ENCODE data around the gene BAIAP2L2.

Gene BAIAP2L2

DNA sequence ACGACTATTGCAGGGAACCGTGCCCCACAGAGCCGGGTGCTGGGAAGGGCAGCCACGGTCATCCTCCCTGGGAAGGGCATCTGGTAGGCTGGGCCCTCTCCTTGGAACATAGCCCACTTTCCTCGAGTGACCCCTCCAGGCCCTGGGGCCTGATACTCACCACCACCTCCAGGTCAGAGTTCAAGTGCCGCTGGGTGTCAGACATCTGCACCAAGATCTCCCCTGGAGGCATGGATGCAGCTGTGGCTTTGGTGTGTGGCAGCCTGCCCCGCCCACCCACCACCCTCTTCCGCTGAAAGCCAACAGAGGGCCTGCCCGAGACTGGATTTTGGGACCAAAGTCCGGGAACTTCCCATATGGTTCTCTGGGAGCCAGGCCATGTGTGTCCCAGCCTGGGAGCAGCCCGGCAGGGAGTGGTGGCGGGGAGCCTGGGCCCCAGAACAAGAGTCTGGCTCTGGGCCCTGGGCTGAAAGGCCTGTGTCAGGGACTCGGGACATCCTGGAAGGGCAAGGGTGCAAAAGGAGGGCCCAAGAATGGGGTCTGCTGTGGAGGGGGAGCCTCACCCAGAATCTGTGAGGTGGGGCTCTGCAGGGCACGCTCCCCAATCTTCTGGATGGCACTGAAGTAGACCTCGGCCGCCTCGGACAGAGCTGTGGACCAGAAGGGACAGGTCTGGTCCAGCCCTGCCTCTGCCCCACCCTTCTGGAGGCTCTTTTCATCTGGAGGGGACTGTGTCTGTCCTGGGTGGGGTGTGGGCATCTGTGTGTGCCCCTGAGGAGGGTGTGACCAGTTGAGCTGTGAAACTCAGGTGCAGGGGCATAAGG is 2.6 kb downstream of the BAIAP2L2 start:
- no peak for DNase-seq (ENCODE audit: low read depth)

DNA sequence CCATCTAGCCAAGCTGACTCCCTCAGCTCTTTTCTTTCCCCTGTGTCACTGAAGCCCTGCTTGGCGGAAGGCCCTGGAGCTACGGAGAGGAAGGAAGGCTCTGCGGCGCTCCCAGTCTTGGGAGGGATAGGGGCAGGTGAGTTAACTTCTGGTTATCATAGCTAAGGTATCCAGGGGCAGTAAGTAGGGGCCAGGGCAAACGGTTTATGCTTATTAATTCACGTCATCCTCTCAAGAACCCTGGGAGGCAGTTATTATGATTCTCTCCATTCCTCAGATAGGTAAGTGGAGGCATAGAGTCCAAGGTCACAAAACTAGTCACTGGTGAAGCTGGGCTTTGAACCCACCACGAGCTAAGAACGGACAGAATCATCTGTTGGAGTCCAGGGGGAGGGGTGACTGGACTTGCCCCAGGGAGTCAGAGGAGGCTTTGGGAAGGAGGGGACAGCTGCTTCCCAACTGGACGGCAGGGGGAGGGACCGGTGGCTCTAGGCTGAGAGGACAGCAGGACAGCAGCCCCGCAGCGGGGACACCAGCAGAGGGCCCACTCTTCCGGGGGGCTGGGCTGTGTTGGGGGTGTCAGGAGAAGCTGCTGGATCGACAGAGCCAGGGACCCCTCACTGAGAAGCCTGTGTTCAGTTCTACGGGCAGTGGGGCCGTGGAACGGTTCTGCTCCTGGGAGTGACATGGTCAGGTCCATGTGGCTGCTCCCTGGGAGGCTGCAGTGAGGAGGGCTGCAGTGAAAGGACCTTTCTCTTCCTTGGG is 3.5 kb downstream of the BAIAP2L2 start:
- no peak for DNase-seq (ENCODE audit: low read depth)

DNA sequence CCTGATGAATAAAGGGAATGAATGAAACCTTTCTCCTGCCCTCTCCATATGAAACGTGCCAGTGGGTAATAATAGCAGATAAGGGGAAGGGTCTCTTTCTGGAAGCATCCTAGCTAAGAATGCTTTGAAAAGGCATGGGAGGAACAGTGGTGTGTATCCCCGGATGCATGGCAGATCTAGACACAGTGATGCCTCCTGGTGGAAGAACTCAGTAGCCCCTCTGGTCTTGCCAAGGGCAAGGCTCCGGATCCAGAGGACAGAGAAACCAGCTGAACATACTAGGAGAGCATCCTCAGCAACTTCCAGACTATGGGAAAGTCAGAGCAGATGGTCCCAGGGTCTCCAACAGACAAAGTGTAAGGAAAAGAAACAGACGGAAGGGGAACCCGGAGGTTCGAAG is 6.4 kb downstream of the BAIAP2L2 start:
- no peak for DNase-seq (ENCODE audit: low read depth)

DNA sequence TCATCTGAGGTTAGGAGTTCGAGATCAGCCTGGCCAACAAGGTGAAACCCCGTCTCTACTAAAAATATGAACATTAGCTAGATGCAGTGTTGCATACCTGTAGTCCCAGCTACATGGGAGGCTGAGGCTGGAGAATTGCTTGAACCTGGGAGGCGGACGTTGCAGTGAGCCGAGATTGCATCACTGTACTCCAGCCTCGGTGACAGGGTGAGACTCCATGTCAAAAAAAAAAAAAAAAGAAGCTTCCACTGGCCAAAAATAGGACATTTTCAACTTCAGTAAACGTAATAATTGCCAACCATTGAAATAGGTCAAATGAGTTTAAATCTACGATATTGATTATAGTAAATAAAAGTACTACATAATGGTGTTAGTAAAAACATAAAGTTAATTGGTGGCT is 6.8 kb downstream of the BAIAP2L2 start:
- DNase-seq (ENCODE audit: low read depth), result no peak

DNA sequence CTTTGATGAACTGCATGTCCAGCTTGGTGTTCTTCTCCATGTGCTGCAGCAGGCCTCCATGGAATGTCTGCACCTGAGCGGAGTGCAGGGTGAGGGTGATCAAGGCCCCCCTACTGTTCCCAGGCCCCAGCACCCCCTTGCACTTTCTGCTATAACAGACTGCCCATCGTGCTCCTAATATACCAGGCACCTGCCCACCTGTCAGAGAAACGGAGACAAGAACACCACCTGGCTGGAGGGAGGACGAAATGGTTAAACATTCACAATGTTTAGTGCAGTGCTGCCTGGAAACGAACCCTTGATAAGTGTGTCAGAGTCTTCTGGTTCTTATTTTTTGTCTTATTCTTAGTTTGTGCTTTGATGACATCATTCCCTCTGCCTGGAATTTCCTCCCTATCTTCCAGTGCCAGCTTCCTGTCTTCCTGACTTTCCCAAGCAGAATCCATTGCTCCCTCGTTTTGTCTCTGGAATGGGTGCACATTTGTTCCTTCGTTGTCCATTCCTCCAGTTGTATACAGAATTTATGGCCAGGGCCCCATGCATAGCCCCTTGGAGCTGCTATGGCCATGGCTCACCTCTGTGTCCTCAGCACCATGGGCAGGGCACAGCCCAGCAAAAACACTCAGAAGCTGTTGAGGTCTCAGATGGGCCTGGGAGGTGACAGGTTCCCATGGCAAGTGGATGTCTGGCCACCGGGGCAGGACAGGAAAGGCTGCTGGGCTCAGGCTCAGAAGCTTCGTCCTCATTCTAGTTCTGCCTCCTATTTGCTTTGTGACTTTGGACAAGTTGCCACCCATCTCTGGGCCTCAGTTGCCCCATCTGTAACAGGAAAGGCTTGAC is 11.9 kb downstream of the BAIAP2L2 start:
- DNase-seq (ENCODE audit: low read depth), result no peak

DNA sequence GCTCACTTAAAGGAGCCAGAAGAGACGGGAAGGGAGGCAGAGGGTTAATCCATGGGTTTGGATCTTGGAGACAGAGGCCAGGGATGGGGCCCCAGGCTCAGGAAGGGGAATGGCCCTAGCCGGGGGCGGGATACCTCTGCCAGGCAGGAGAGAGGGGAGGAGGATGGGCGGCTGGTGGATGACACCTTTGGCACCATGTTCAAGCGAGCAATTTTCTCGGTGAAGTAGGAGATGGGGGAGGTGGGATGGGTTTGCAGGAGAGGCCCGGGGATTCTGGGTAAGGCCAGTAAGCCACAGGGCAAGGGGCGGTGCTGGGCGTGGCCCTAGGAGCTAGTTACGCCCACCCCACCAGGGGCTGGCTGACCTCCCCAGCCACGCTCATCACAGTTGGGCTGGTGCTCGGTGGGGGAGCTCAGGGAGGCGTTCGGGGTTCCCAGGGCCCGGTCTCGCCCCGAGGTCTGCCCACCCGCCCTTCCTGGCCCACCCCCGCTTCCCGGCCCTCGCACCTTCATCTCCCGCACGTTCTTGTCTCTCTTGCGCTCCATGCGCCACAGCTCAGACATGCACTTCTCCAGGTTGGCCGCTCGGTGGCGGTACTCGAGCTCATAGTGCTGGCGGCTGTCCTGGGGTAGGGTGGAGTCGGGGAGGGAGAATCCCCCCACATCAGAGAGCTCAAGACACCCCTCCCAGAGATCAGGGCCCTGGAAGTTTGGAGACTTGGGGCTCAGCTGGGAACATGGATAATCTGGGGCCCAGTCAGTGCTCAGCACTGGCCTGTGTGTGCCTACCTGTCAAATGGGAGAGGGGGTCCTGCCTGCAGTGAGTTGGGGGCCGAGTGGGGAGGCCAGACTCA is 12.7 kb downstream of the BAIAP2L2 start:
- DNase-seq (ENCODE audit: low read depth), result no peak

DNA sequence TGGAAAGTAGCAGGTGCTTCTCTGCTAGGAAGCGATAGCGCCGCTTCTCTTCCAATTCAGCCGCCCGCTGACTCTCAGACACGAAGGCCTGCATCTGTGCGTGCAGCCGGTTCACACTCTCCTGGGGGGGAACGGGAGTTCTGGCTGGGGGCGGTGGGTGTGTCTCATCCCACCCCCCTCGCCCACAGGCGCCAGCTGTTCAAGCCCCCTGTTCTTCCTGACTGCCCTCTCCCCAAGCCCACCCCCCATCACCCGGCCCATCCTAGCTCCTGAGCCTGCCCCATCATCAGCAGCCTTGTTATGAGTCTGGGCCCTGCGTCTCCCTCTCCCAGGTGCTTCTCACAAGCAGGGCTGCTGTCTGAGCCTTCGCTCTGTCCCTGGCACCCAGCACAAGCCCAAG is 13.4 kb downstream of the BAIAP2L2 start:
- DNase-seq (ENCODE audit: low read depth), result no peak

DNA sequence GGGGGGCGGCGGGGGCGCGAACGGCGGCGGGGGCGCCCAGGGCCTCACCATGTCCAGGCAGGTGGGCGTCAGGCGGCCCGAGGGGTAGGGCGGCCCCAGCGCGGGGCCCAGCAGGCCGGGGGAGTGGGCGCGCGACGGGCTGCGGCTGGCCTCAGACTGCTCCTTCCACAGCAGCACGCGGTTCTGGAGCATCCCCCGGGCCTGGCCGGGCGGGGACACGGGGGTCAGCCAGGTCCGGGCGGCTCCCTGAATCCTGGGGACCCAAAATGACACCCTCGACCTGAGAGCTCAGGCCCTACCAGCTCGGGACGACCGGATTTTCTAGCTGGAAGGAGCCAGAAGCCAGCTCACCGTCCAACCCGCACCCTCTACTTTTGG is 21.0 kb downstream of the BAIAP2L2 start:
- DNase-seq (ENCODE audit: low read depth), result no peak

DNA sequence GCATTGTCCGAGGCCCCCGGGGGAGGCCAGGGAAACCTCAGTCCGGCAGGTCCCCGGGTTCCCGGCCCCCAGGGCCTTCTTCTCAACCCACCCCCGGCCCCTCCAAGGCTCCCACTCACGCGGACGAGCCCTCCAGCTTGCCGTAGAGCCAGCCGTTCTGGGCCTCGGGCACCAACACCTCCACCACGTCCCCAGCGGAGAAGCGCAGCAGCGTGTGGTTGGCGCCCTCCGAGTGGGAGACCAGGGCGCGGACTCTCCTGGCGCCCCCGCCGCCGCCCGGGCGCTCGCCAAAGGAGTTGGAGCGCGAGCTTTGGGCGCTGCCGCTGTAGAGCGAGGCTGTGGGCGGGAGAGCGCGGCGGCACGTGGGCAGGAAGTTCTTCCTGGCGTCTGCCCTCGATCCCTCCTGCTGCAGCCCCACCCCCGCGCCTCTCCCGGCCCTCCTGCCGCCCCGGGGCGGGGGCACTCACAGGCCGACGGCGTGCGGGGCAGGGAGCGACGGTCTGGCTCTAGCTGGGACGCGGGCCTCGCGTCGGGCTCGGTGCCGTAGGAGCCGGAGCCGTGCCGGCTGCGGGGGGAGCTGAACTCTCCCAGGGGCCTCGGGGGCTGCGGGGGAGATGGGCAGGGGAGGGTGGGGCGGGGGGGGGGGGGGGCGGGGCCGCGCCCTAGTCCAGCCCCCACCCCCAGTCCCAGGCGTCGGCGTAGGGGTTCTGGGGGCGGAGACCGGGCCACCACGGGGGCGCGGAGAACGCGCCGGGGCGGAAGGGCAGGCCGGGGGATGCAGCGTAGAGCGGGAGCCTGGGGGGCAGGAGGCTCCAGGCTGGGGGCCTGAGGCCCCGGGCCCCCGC is 21.6 kb downstream of the BAIAP2L2 start:
- DNase-seq (ENCODE audit: low read depth), result no peak

DNA sequence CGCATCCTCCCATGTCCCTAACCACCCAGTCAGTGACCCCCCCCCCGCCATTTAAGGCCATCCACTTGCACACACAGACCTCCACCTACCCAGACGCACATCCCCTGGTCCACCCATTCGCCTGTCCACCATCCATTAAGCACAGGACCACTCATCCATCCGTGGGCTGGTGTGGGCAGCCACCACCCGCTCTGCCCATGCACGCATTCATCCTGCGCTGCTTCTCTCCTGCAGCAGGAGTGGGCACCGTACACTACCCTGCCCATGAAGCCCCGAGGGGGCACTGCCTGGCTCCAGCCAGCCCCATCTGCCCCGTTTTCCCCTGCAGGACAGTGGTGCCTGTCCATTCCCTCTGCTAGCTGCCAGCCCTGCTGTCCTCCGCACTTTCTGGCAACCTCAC is 22.6 kb downstream of the BAIAP2L2 start:
- no peak for DNase-seq (ENCODE audit: low read depth)

DNA sequence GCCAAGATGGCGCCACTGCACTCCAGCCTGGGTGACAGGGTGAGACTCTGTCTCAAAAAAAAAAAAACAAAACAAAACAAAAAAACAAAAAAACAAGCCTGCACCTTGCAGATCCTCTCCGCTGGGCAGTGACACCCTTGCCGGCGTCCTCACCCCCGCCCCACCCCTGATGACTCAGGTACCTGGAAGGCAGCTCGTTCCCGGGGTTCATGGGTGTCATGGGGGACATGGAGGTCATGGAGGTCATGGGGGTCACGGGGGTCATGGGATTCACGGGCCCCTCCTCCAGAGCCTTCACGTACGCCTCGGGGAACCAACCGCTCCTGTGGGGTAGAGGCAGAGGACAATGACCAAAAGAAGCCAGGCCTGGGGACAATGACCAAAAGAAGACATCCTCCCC is 23.5 kb downstream of the BAIAP2L2 start:
- no peak for DNase-seq (ENCODE audit: low read depth)

DNA sequence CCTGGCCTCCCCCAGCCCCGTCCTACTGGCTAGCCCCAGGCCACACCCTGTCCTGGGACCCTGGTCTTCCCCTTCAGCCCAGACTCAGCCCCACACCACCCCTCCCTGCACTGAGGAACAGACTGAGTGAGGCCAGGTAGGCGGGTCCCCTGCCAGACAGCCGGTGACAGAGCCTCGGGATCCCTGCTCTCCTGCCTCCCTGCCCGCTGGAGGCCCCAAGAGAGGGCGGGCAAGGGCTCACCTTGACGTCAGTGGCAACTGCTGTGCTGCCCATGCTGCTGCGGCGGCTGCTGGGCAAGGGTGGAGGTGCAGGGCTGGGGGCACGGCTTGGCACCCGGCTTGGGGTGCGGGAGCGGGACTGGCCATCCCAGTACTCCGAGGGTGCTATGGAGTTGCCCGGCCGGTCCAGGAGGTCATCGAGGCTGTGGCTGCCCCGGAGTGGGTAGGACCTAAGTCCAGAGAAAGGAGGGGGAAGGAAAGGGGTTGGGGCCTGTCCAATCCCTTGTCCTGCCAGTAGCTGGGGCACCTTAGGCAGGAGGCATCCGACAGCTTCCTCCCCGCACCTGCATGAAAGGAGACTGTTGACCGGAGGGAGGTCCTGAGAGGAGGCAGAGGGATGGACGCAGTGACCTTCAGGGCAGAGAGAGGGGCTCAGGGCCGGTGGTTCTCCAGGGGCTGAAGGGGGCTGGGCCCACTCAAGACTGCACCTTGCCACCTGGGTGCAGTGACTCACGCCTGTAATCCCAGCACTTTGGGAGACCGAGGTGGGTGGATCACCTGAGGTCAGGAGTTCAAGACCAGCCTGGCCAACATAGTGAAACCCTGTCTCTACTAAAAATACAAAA is 24.3 kb downstream of the BAIAP2L2 start:
- no peak for DNase-seq (ENCODE audit: low read depth)

DNA sequence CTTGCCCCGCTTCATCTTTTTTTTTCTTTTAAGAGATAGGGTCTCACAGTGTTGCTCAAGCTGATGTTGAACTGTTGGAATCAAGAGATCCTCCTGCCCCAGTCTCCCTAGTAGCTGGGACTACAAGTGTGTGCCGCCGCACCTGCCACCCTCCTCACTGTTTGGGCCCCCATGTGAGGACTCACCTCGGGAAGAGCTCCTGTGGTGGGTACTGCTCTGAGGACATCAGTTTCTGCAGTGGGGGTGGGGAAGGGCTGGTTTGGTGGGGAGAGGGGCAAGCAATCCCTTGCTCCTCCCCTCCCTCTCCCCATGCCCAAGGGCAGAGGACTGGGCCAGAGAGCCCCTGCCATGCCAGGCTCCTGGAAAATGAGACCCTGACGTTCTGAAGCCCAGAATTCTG is 25.0 kb downstream of the BAIAP2L2 start:
- no peak for DNase-seq (ENCODE audit: low read depth)

DNA sequence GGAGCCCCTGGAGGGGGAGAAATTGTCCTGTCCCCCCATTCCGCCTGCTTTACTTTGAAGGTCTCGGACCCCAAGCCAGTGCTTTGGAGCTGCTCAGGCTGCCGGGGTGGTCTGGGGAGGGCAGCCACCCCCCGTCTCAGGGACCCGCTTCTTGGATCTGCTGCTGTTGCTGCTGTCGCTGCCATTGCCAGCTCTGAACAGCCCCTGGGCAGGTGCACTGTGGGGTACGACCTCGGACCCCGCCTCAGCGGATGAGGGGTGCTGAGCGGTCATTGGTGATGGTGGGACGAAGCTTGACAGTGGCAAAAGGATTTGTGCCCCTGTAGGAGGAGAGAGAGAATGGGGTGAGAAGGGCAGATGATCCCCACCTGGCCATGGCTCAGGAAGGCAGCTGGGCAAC is 25.4 kb downstream of the BAIAP2L2 start:
- DNase-seq (ENCODE audit: low read depth), result no peak

DNA sequence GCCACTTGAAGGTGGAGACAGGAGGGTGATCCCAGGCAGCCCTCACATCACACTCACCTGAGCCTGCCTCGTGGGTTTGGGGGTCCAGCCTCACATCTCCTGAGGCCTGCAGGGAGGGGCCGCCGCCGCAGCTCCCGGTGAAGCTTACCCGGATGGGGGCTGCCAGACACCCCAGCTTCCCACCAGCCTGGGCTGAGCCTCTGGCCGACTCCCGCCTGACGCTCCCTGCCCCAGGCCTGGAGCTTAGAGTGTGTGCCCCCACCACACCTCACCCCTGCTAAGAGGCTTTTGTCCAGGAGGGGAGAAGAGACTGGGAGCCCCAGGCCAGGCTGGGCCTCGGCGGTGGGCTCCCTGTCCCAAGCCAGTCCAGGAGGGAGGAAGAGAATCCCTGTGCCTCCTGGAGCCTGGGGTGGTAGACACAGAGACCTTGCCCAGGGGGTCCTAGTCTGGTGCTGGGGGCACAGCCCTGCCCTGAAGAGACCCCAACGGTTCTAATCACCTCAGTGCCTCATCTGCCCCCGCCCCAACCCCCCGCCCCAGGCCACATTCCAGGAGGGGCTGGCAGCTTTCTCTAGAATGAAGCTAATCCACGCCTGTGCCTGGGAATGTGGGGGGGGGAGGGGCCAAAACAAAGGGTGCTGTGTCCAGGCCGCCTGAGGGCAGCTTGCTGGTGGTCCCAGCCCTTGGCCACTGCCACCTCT is 26.4 kb downstream of the BAIAP2L2 start, which contains the start of gene SLC16A8:
SLC16A8 (minus strand) TSS at position 254 of the 701 bp plus-strand sequence. CDS start 1,311 bp downstream, outside the sequence.
- DNase-seq (ENCODE audit: low read depth), result no peak

DNA sequence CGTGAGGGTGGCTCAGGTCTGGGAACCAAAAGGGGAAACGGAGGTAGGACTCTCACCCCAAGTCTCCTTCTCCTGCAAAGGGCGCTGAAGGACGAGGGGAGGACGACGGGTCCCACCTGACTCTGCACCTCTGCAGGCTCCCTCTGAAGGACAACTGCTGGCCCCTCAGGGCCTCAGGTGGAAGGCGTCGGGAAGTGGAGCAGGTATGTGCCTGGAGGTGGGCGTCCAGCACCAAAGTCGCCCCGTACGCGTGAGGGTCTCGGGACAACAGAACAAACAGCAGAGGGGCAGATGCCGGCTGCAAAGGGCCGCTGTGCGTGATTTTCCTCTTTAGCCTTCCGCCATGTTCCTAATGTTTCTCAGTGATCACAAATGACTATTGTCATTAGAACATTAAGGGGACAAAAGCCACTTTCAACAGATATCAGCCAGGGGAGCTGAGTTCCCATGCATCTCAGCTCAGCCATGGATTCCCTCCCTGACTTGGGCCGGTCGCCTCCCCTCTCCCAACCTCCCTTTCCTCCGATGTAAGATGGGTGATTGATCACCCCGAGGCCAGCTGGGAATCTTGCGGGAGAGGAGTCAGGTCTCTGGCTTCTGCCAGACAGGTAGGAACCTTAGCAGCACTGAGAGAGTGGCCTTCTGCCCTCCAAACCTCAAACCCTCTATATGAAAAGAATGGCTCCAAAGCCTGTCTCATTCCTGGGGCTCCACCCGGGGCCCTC is 27.3 kb downstream of the BAIAP2L2 start:
- DNase-seq (ENCODE audit: low read depth), result no peak

DNA sequence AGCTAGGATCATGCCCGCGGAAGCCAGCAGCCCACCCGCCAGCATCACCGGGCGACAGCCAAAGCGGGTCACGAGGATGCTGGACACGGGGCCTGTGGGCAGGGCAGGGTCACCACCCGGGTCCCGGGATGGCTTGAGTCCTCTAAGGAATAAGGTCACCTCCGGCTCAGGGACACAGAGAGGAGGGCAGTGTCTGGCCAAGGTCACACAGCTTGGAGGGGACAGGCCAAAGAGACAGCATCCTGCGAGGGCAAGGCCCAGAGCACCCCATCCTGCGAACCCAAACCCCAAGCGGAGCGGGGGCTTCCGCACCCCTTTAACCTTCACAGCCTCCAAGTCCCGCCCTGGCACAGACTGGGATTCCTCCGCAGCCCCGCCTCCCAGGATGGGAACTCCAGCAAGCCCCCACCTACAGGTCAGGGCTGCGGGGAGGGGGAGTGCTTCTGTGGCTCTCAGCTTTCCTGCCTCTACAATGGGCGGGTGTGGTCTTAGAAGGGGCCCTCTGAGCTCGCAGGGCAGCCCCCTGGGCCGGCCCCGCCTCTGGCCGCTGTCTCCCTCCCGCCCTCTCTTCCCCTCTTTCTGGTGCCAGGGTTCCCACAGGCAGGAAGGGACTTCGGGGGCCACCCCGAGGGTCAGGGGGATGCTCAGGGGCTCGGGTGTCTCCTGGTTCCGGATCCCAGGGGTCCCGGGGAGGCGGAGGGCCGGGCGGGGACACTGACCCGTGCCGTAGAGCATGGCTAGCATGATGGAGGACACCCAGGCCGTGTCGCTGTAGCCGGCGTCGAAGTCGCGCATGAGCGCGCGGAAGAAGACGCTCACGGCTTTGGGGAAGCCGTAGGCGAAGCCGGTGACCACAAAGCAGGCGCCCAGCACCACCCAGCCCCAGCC is 28.3 kb downstream of the BAIAP2L2 start:
- no peak for DNase-seq (ENCODE audit: low read depth)

DNA sequence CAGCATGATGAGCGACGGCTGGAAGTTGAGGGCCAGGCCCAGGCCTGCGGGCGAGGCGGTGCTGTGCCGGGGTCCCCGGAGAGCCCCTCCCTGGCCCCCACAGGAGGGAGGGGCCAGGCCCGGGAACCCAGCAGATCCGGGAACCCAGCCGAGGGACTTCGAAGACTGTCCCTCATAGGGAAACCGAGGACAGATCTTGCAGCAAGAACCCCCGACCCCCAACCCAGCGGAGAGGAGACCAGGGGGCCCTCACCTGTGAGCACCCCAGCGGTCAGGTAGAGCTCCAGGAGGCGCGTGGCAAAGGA is 28.9 kb downstream of the BAIAP2L2 start:
- no peak for DNase-seq (ENCODE audit: low read depth)

Data from stimulated activated CD8-positive, alpha-beta memory T cell treated with anti-CD3 and anti-CD28 coated beads, Interleukin-15, amount 100 ng/mL, for 24 hours (primary cell).